Progenitor cell of endocrine pancreas (in vitro differentiated cells): Measurements from ENCODE around the gene FAHD2A. TPM values are rescaled to one million over a fixed set of nuclear protein-coding genes. Genes with fewer than 3 reads are reported as not detected.
A peak's percentile ranks its signal among the peaks of the same experiment; 100 is the strongest.

ENCODE experiments used
- DNase-seq: peaks from one replicate; pipeline ENCODE4 v3.0.0; 2021; ENCODE audit warnings: low spot score; ENCODE audit not compliant: unreplicated experiment
- H3K27ac Mint-ChIP-seq: 2 replicates; pipeline ENCODE4 v1.8.0; 2021; ENCODE audit warnings: mild to moderate bottlenecking, moderate library complexity, mixed read lengths
- H3K27me3 Mint-ChIP-seq: 2 replicates; pipeline ENCODE4 v1.8.0; 2021; ENCODE audit warnings: mixed read lengths
- H3K36me3 Mint-ChIP-seq: 2 replicates; pipeline ENCODE4 v1.8.0; 2022; ENCODE audit warnings: mixed read lengths; ENCODE audit not compliant: insufficient read depth
- H3K4me1 Mint-ChIP-seq: 2 replicates; pipeline ENCODE4 v1.8.0; 2021; ENCODE audit warnings: low read depth, mixed read lengths
- H3K4me3 Mint-ChIP-seq: 2 replicates; pipeline ENCODE4 v1.8.0; 2021; ENCODE audit warnings: low read depth, mild to moderate bottlenecking, moderate library complexity, mixed read lengths
- H3K9me3 Mint-ChIP-seq: 2 replicates; pipeline ENCODE4 v1.8.0; 2021; ENCODE audit warnings: low read depth, mixed read lengths
- total RNA-seq: library from RNA; stranded (reverse); gene quantifications from 2 replicates; pipeline ENCODE4 v1.2.1, GENCODE V29; 2021
- TF ChIP-seq, protein P1 (sequence below): fragments of 200-600 bp; sonication (generic); IDR thresholded peaks from one replicate; pipeline ENCODE4 v1.5.0; 2021; ENCODE audit warnings: antibody characterized with exemption, mild to moderate bottlenecking; ENCODE audit not compliant: unreplicated experiment

The FAHD2A gene
- total RNA-seq, 1 donor from 2014 or later = 28.8 TPM

DNA sequence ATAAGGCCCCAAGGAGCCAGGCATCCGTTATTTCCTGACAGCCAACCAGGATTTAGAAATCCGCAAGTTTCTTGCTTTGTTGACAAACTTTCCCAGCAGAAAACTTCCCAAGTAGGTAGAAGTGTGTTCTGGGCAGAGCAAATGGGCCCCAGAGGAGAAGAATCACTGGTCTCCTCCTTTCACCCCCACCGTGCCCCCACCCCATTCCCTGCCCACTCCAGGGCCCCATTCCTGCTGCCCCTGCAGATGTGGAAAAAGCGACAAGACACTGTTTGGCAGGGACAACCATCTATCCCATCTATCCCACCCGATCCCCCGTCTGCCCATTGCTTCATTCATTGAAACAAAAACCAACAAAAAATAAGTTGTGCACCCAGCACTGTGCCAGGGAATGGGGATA lies 10.2 kb upstream of the FAHD2A start:
- Mint-ChIP-seq H3K27ac (no peak overlapping the region), H3K27me3 (peaks cover 47% of the 10 kb centered on the region)

GRCh38 chr2:95392730-95393455 lies 9.6 kb upstream of the FAHD2A start:
- no peaks in the 10 kb centered on the region for H3K9me3 Mint-ChIP-seq
- H3K36me3 Mint-ChIP-seq = no peaks in the 10 kb centered on the region
- TF ChIP-seq, protein P1, sequence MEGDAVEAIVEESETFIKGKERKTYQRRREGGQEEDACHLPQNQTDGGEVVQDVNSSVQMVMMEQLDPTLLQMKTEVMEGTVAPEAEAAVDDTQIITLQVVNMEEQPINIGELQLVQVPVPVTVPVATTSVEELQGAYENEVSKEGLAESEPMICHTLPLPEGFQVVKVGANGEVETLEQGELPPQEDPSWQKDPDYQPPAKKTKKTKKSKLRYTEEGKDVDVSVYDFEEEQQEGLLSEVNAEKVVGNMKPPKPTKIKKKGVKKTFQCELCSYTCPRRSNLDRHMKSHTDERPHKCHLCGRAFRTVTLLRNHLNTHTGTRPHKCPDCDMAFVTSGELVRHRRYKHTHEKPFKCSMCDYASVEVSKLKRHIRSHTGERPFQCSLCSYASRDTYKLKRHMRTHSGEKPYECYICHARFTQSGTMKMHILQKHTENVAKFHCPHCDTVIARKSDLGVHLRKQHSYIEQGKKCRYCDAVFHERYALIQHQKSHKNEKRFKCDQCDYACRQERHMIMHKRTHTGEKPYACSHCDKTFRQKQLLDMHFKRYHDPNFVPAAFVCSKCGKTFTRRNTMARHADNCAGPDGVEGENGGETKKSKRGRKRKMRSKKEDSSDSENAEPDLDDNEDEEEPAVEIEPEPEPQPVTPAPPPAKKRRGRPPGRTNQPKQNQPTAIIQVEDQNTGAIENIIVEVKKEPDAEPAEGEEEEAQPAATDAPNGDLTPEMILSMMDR = peak; percentile 29
- no peak overlapping the region for H3K4me3 Mint-ChIP-seq
- DNase-seq = no peak
- no peak overlapping the region for H3K27ac Mint-ChIP-seq
- peaks cover 43% of the 10 kb centered on the region for H3K27me3 Mint-ChIP-seq
- no peaks in the 10 kb centered on the region for H3K4me1 Mint-ChIP-seq

More for the DNA sequence above, 10.2 kb upstream of the FAHD2A start:
- no peak for DNase-seq
- H3K4me1 Mint-ChIP-seq = no peaks in the 10 kb centered on the region
- TF ChIP-seq, protein P1 = no peak
- H3K9me3 Mint-ChIP-seq = no peaks in the 10 kb centered on the region
- no peaks in the 10 kb centered on the region for H3K36me3 Mint-ChIP-seq
- H3K4me3 Mint-ChIP-seq = no peak overlapping the region

DNA sequence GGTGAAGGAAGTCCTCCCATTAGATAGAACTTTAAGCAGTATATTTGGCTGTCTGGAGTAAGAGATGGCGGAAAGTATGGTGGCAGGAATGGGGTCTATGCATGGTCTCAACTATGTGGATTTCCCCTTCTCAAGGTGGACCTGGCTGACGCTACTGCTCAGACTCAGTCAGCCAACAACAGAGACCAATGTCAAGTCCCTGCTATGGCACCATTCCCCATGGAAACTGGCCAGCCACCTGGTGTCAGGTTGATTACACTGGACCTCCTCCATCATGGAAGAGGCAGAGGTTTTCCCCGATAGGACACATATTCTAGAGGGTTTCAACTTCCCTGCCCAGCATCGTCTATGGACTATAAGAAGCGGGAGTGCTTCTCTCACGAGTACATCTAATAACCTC lies 8.6 kb upstream of the FAHD2A start:
- TF ChIP-seq, protein P1 = no peak

DNA sequence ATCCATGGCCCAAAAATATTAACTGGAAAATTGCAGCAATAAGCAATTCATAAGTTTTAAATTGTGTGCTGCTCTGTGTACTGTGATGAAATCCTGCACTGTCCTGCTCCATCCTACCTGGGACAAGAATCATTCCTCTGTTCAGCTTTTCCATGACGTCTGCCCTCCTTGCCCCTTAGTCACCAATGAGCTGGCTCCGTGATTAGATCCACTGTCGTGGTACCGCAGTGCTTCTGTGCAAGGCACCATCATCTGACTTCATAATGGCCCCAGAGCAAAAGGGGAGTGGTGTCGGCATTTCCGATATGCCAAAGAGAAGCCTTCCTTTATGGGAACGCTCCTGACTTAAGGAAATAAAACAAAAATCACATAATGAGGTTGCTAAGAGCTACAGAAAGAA lies 3.4 kb upstream of the FAHD2A start:
- TF ChIP-seq, protein P1 = no peak
- no peak overlapping the region for H3K4me3 Mint-ChIP-seq
- no peak for DNase-seq
- H3K27me3 Mint-ChIP-seq = peaks cover 24% of the 10 kb centered on the region
- peaks cover 17% of the 10 kb centered on the region for H3K4me1 Mint-ChIP-seq
- no peaks in the 10 kb centered on the region for H3K9me3 Mint-ChIP-seq
- no peaks in the 10 kb centered on the region for H3K36me3 Mint-ChIP-seq
- no peak overlapping the region for H3K27ac Mint-ChIP-seq

More for the DNA sequence above, 8.6 kb upstream of the FAHD2A start:
- no peak overlapping the region for H3K27ac Mint-ChIP-seq
- H3K4me3 Mint-ChIP-seq = no peak overlapping the region
- no peaks in the 10 kb centered on the region for H3K36me3 Mint-ChIP-seq
- H3K9me3 Mint-ChIP-seq = no peaks in the 10 kb centered on the region
- H3K4me1 Mint-ChIP-seq = no peaks in the 10 kb centered on the region
- no peak for DNase-seq
- peaks cover 35% of the 10 kb centered on the region for H3K27me3 Mint-ChIP-seq

DNA sequence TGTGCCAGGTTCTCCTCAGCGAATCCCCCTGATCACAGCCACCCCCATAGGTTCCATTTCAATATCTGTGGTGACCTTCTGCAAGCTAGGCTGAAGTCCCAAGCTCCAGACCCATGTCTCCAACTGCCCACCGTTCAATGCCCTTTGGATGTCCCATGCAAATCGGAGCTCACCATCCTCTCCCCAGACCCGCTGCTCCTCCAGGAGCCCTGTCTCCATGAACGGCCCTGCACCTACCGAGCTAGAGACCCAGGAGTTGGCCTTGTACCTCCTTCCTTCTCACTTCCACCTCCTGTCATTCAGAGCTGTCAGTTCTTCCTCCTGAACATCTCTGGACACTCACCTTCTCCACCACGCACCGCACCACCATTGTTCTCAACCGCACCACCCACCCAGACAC lies 1.0 kb upstream of the FAHD2A start:
- H3K27ac Mint-ChIP-seq = peak overlapping the region; percentile 99
- peaks cover 8% of the 10 kb centered on the region for H3K27me3 Mint-ChIP-seq
- TF ChIP-seq, protein P1 = no peak
- no peaks in the 10 kb centered on the region for H3K9me3 Mint-ChIP-seq
- peak overlapping the region; percentile 98 for H3K4me3 Mint-ChIP-seq
- DNase-seq = no peak
- peaks cover 17% of the 10 kb centered on the region for H3K4me1 Mint-ChIP-seq
- H3K36me3 Mint-ChIP-seq = no peaks in the 10 kb centered on the region
